B cell (primary cell): Measurements from ENCODE around the gene MFAP2. TPM values are rescaled to one million over a fixed set of nuclear protein-coding genes. Genes with fewer than 3 reads are reported as not detected.

Experiments used
- ATAC-seq: fragments of 200-7000 bp; cut with Tn5 transposase; one replicate; pipeline ENCODE4 v1.10.0; 2021; ENCODE audit warnings: low read depth, mild to moderate bottlenecking, moderate number of reproducible peaks, moderate library complexity
- CTCF ChIA-PET: fragments of 350-600 bp; sonication (Branson Sonifier 250); formaldehyde crosslinking; loops from one replicate; lab custom pipeline; 2021; ENCODE audit warnings: antibody characterized with exemption, inconsistent platforms; lab: Charles Lee
- POLR2A ChIA-PET: fragments of 350-600 bp; sonication (Branson Sonifier 250); formaldehyde crosslinking; loops from one replicate; lab custom pipeline; 2021; ENCODE audit warnings: antibody characterized with exemption; lab: Charles Lee
- DNase-seq: peaks from one replicate; pipeline ENCODE4 v3.0.0; 2013
- H2AFZ ChIP-seq: 2 replicates; pipeline ENCODE4 v1.6.1; 2012; ENCODE audit warnings: mild to moderate bottlenecking, low read depth, low read length; ENCODE audit not compliant: insufficient read depth, poor library complexity, severe bottlenecking
- H3K27ac ChIP-seq, 2 donors: 1 replicate in 1 of 2; 2 replicates in 1 of 2; pipeline ENCODE4 v1.5.1; 2012 to 2013; ENCODE audit warnings: low read length in 2 of 2, mild to moderate bottlenecking in 2 of 2, moderate library complexity in 1 of 2
- H3K27me3 ChIP-seq, 4 experiments: fragments of 200-600 bp in 1 of 4; sonication (generic) in 1 of 4; replicated peaks in 1 of 4; 1 replicate in 2 of 4; 2 replicates in 2 of 4; pipeline versions ENCODE4 v1.6.1 to v1.7.0; 2013 to 2016; ENCODE audit warnings: low read length in 3 of 4, mild to moderate bottlenecking in 2 of 4, mixed read lengths in 1 of 4, moderate library complexity in 1 of 4; ENCODE audit not compliant: insufficient read depth in 4 of 4, control insufficient read depth in 3 of 4; ENCODE audit errors: control extremely low read depth in 1 of 4
- H3K36me3 ChIP-seq, 2 experiments: replicated peaks in 1 of 2; 1 replicate in 1 of 2; 2 replicates in 1 of 2; pipeline versions ENCODE4 v1.6.1 to v1.7.1; 2013; ENCODE audit warnings: low read length in 1 of 2; ENCODE audit not compliant: insufficient read depth in 2 of 2, control insufficient read depth in 1 of 2; ENCODE audit errors: control extremely low read depth in 1 of 2, extremely low read depth in 1 of 2
- H3K4me1 ChIP-seq, 2 donors: fragments of 200-600 bp in 1 of 2; sonication (generic) in 1 of 2; 1 replicate in 1 of 2; 2 replicates in 1 of 2; pipeline versions ENCODE4 v1.5.1 to v1.6.1; 2013 to 2017; ENCODE audit warnings: low read length in 2 of 2; ENCODE audit not compliant: control insufficient read depth in 2 of 2, insufficient read depth in 2 of 2
- H3K4me2 ChIP-seq: replicated peaks from 2 replicates; pipeline ENCODE3; 2012; ENCODE audit warnings: mild to moderate bottlenecking, low read depth, low read length; ENCODE audit not compliant: poor library complexity, severe bottlenecking
- H3K4me3 ChIP-seq, 5 experiments: fragments of 200-600 bp in 1 of 5; sonication (generic) in 1 of 5; 1 replicate in 3 of 5; 2 replicates in 2 of 5; pipeline versions ENCODE4 v1.5.1 to v1.7.0; 2011 to 2016; ENCODE audit warnings: low read length in 4 of 5, mild to moderate bottlenecking in 4 of 5, low read depth in 2 of 5, control low read depth in 1 of 5, moderate library complexity in 1 of 5; ENCODE audit not compliant: insufficient read depth in 1 of 5; ENCODE audit errors: control extremely low read depth in 1 of 5, extremely low read depth in 1 of 5
- H3K79me2 ChIP-seq: fragments of 200-600 bp; sonication (generic); one replicate; pipeline ENCODE4 v1.6.0; 2016; ENCODE audit warnings: low read length; ENCODE audit not compliant: control insufficient read depth, insufficient read depth
- H3K9ac ChIP-seq: fragments of 200-600 bp; sonication (generic); 2 replicates; pipeline ENCODE4 v1.6.1; 2017; ENCODE audit warnings: mild to moderate bottlenecking, low read length, moderate library complexity
- H3K9me3 ChIP-seq, 3 donors: one replicate each; pipeline versions ENCODE4 v1.6.1 to v1.7.1; 2013; ENCODE audit warnings: low read length in 2 of 3; ENCODE audit not compliant: control insufficient read depth in 2 of 3, insufficient read depth in 1 of 3; ENCODE audit errors: control extremely low read depth in 1 of 3
- H4K20me1 ChIP-seq: 2 replicates; pipeline ENCODE4 v1.6.0; 2012; ENCODE audit warnings: mild to moderate bottlenecking, low read length; ENCODE audit not compliant: insufficient read depth, control insufficient read depth, poor library complexity, severe bottlenecking
- H3K27ac Mint-ChIP-seq: one replicate; pipeline ENCODE4 v1.8.0; 2021; ENCODE audit warnings: mixed read lengths
- H3K27me3 Mint-ChIP-seq: one replicate; pipeline ENCODE4 v1.8.0; 2021; ENCODE audit warnings: mixed read lengths
- H3K4me1 Mint-ChIP-seq: one replicate; pipeline ENCODE4 v1.8.0; 2021; ENCODE audit warnings: mixed read lengths
- H3K4me3 Mint-ChIP-seq: one replicate; pipeline ENCODE4 v1.8.0; 2021; ENCODE audit warnings: mixed read lengths
- H3K9me3 Mint-ChIP-seq: one replicate; pipeline ENCODE4 v1.8.0; 2022; ENCODE audit warnings: mixed read lengths; ENCODE audit not compliant: insufficient read depth
- EZH2 ChIP-seq: IDR thresholded peaks from 2 replicates; pipeline ENCODE4 v1.6.1; 2012; ENCODE audit warnings: borderline replicate concordance, low read depth, mild to moderate bottlenecking, moderate library complexity, low read length; ENCODE audit not compliant: insufficient read depth, poor library complexity, severe bottlenecking
- WGBS: methylation state at CpG from one replicate; pipeline ENCODE4 v1.1.5; 2013; ENCODE audit warnings: missing lambda C conversion rate; ENCODE audit not compliant: insufficient coverage; 5-methylcytosine and 5-hydroxymethylcytosine counted together
- intact Hi-C: fragments of 100-400 bp; cut with micrococcal nuclease; formaldehyde crosslinking; loops from one replicate; pipeline ENCODE4 v1.10.0; 2022
- polyA plus RNA-seq: library from polyadenylated mRNA; depleted of rRNA; stranded (reverse); fragments of >200 nt; gene quantifications from 2 replicates; pipeline ENCODE4 v1.2.3, GENCODE V29; 2012
- total RNA-seq, 2 donors: library from RNA; stranded (reverse); fragments of 120-200 nt in 1 of 2; gene quantifications; 1 replicate in 1 of 2; 2 replicates in 1 of 2; pipeline versions ENCODE4 v1.2.3 to v1.2.4, GENCODE V29; 2013 to 2022
- TF ChIP-seq, protein P1 (sequence below): fragments of 200-600 bp; IDR thresholded peaks from one replicate; pipeline ENCODE4 v1.8.0; 2022; ENCODE audit warnings: antibody characterized with exemption, mild to moderate bottlenecking

MFAP2 gene
- total and polyA plus RNA-seq, 2 donors (not counting 1 experiment from before 2014, with no cell fraction given), result not detected

DNA sequence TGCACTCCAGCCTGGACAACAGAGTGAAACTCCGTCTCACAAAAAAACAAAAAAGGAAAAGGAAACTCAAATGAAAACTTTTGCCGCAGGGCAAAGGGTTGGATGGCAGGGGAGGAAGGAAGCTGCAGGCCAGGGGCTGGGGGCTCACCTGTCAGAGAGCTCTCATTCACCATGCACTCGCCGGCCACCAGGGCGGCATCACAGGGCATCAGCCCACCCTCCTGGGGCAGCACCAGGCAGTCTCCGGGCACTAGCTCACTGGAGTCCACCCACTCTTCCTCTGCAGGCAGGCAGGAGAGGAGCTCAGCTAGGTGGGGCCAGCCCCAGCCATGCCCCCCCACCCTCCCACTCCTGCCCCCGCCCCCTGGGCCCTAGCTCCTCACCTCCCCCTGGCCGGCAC lies 19.4 kb upstream of the MFAP2 start:
- intact Hi-C loops, result no loop called here
- Histone ChIP-seq H3K4me1 (no peaks in the 10 kb centered on the region), H3K27me3 (no peaks in the 10 kb centered on the region), H2AFZ (no peak overlapping the region), H4K20me1 (no peaks in the 10 kb centered on the region), H3K27ac (no peak overlapping the region), H3K4me3 (no peak overlapping the region), H3K9ac (no peak overlapping the region), H3K36me3 (peaks cover 9 to 31% of the 10 kb centered on the region in 2 experiments), H3K4me2 (no peak overlapping the region), H3K9me3 (no peaks in the 10 kb centered on the region), H3K79me2 (no peaks in the 10 kb centered on the region)
- Mint-ChIP-seq H3K4me3 (no peak overlapping the region), H3K4me1 (no peaks in the 10 kb centered on the region), H3K27me3 (no peaks in the 10 kb centered on the region), H3K9me3 (no peaks in the 10 kb centered on the region), H3K27ac (no peak overlapping the region)
- TF ChIP-seq EZH2, result no peak
- TF ChIP-seq, protein P1, sequence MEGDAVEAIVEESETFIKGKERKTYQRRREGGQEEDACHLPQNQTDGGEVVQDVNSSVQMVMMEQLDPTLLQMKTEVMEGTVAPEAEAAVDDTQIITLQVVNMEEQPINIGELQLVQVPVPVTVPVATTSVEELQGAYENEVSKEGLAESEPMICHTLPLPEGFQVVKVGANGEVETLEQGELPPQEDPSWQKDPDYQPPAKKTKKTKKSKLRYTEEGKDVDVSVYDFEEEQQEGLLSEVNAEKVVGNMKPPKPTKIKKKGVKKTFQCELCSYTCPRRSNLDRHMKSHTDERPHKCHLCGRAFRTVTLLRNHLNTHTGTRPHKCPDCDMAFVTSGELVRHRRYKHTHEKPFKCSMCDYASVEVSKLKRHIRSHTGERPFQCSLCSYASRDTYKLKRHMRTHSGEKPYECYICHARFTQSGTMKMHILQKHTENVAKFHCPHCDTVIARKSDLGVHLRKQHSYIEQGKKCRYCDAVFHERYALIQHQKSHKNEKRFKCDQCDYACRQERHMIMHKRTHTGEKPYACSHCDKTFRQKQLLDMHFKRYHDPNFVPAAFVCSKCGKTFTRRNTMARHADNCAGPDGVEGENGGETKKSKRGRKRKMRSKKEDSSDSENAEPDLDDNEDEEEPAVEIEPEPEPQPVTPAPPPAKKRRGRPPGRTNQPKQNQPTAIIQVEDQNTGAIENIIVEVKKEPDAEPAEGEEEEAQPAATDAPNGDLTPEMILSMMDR, result no peak
- ChIA-PET POLR2A (no interaction called here), CTCF (no interaction called here)
- no peak for ATAC-seq
- DNase-seq, result no peak
- 98% methylated on average over 6 of the region's 8 CpGs for whole genome bisulfite sequencing

DNA sequence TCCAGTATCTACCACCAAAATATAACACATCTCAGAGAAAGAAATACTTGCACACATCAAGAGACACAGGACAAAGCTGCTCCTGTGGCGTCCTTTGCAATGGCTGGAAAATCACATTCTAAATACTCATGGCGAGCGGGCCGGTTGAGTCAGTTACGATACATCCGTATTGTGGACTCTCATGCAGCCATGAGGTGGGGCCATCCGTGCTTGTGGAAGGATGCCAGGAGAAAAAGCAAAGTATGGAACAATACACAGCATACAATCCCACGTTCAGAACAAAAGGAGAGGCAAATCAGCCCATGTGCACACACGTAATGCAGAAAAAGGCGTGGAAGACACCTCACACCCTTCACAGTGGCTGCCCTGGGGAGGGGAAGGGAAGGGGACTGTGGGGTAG lies 18.2 kb upstream of the MFAP2 start:
- no peaks in the 10 kb centered on the region for H3K9me3 ChIP-seq
- H4K20me1 ChIP-seq, result no peaks in the 10 kb centered on the region
- 90% methylated on average over 2 of the region's 10 CpGs for WGBS
- H3K27ac ChIP-seq, result no peak overlapping the region
- no peak overlapping the region for H3K4me2 ChIP-seq
- Mint-ChIP-seq H3K27me3 (no peaks in the 10 kb centered on the region), H3K4me3 (no peak overlapping the region), H3K4me1 (no peaks in the 10 kb centered on the region), H3K27ac (no peak overlapping the region), H3K9me3 (no peaks in the 10 kb centered on the region)
- POLR2A ChIA-PET, result interaction anchor here (0.6 kb wide), 1 partner anchor 31 kb away, joined by 4 read pairs; no protein-coding TSS in a partner anchor
- H3K9ac ChIP-seq, result no peak overlapping the region
- H3K36me3 ChIP-seq, result peaks cover 9 to 24% of the 10 kb centered on the region in 2 experiments
- H3K4me1 ChIP-seq, result no peaks in the 10 kb centered on the region
- DNase-seq (no peak), ATAC-seq (no peak)
- H3K79me2 ChIP-seq, result no peaks in the 10 kb centered on the region
- intact Hi-C loops, result no loop called here
- CTCF ChIA-PET, result no interaction called here
- TF ChIP-seq EZH2, result no peak
- TF ChIP-seq, protein P1, result no peak
- H3K27me3 ChIP-seq, result no peaks in the 10 kb centered on the region
- no peak overlapping the region for H2AFZ ChIP-seq
- H3K4me3 ChIP-seq, result no peak overlapping the region
